GM10847 (cell line): ENCODE results near the gene ETFDH.

Source experiments
- POLR2A ChIP-seq: IDR thresholded peaks from 2 replicates; pipeline ENCODE4 v1.6.1; 2011; ENCODE audit not compliant: insufficient read length; ENCODE audit errors: extremely low read depth

Gene ETFDH

GRCh38 chr4:158671915-158672806 lies at the start of gene ETFDH:
Gene ETFDH, plus strand, starts transcription at chr4:158672296. Its CDS starts 161 bp downstream, at chr4:158672457.
- TF ChIP-seq POLR2A = peak; percentile 44

- TF ChIP-seq POLR2A = no peak
Observed at GRCh38 chr4:158624889-158625478, 47.1 kb upstream of the ETFDH start.

GRCh38 chr4:158625544-158625943 lies 46.6 kb upstream of the ETFDH start:
- TF ChIP-seq POLR2A = no peak

GRCh38 chr4:158630893-158631292 lies 41.2 kb upstream of the ETFDH start:
- TF ChIP-seq POLR2A = no peak

GRCh38 chr4:158636619-158637018 lies 35.5 kb upstream of the ETFDH start:
- TF ChIP-seq POLR2A = no peak

- no peak for TF ChIP-seq POLR2A
Observed at GRCh38 chr4:158644356-158644755, 27.7 kb upstream of the ETFDH start.

- TF ChIP-seq POLR2A = no peak
Observed at GRCh38 chr4:158644760-158645159, 27.3 kb upstream of the ETFDH start.

GRCh38 chr4:158649111-158649680 lies 22.9 kb upstream of the ETFDH start:
- no peak for TF ChIP-seq POLR2A

GRCh38 chr4:158652920-158653319 lies 19.2 kb upstream of the ETFDH start:
- no peak for TF ChIP-seq POLR2A

GRCh38 chr4:158656439-158656838 lies 15.7 kb upstream of the ETFDH start:
- no peak for TF ChIP-seq POLR2A

GRCh38 chr4:158657291-158657690 lies 14.8 kb upstream of the ETFDH start:
- TF ChIP-seq POLR2A = no peak

GRCh38 chr4:158664806-158665205 lies 7.3 kb upstream of the ETFDH start:
- TF ChIP-seq POLR2A = no peak

GRCh38 chr4:158666892-158667291 lies 5.2 kb upstream of the ETFDH start:
- TF ChIP-seq POLR2A = no peak

GRCh38 chr4:158667651-158668198 lies 4.4 kb upstream of the ETFDH start:
- TF ChIP-seq POLR2A = no peak

GRCh38 chr4:158669310-158669709 lies 2.8 kb upstream of the ETFDH start:
- TF ChIP-seq POLR2A = no peak

- peak; percentile 9 for TF ChIP-seq POLR2A
Observed at GRCh38 chr4:158670975-158671664, 976 bp upstream of the ETFDH start.

GRCh38 chr4:158671665-158671914 lies 506 bp upstream of the ETFDH start, which contains the start of gene C4orf46:
Gene C4orf46, minus strand, starts transcription at chr4:158671887. Its CDS starts 86 bp downstream, at chr4:158671801.
- TF ChIP-seq POLR2A = no peak
